Vagina (tissue), 2 donors: ENCODE measurements around the gene STK39.

Experiments used
- POLR2A ChIP-seq, 2 donors: fragments of 450-650 bp; IDR thresholded peaks; one replicate each; pipeline ENCODE4 v1.6.1; 2017; ENCODE audit warnings: antibody characterized with exemption in 2 of 2, mild to moderate bottlenecking in 2 of 2, moderate library complexity in 2 of 2
- POLR2AphosphoS5 ChIP-seq, 2 donors: sonication (generic); formaldehyde crosslinking; IDR thresholded peaks; one replicate each; pipeline ENCODE4 v1.9.0; 2017; ENCODE audit warnings: antibody characterized with exemption in 2 of 2, mild to moderate bottlenecking in 2 of 2, low read depth in 1 of 2; ENCODE audit not compliant: insufficient read depth in 1 of 2
- TF ChIP-seq, protein P1 (sequence below), 3 experiments: fragments of 450-650 bp in 2 of 3; fragments of 200-600 bp in 1 of 3; sonication (generic) in 1 of 3; IDR thresholded peaks; one replicate each; pipeline ENCODE4 v1.5.1; 2017 to 2019; ENCODE audit warnings: antibody characterized with exemption in 3 of 3, mild to moderate bottlenecking in 2 of 3, moderate library complexity in 2 of 3

GRCh38 chr2:167992278-167992677 is 255.1 kb downstream of the STK39 start:
- no peak for TF ChIP-seq POLR2A (IDR thresholded peaks at IDR 0.05)
- TF ChIP-seq, protein P1, sequence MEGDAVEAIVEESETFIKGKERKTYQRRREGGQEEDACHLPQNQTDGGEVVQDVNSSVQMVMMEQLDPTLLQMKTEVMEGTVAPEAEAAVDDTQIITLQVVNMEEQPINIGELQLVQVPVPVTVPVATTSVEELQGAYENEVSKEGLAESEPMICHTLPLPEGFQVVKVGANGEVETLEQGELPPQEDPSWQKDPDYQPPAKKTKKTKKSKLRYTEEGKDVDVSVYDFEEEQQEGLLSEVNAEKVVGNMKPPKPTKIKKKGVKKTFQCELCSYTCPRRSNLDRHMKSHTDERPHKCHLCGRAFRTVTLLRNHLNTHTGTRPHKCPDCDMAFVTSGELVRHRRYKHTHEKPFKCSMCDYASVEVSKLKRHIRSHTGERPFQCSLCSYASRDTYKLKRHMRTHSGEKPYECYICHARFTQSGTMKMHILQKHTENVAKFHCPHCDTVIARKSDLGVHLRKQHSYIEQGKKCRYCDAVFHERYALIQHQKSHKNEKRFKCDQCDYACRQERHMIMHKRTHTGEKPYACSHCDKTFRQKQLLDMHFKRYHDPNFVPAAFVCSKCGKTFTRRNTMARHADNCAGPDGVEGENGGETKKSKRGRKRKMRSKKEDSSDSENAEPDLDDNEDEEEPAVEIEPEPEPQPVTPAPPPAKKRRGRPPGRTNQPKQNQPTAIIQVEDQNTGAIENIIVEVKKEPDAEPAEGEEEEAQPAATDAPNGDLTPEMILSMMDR (IDR thresholded peaks at IDR 0.05): no peak
- TF ChIP-seq POLR2AphosphoS5 (IDR thresholded peaks at IDR 0.05; ENCODE audit: insufficient read depth in 1 of 2, low read depth in 1 of 2): no peak
